MM.1S (cell line): Measurements from ENCODE around the gene RPL35.

Experiments
- DNase-seq: peaks from one replicate; pipeline ENCODE4 v3.0.0-alpha.2; 2015
- H2AFZ ChIP-seq: fragments of 300-600 bp; sonication (generic); 2 replicates; pipeline ENCODE4 v1.6.0; 2016; ENCODE audit warnings: antibody characterized with exemption, low read length
- H3F3A ChIP-seq: fragments of 300-600 bp; sonication (generic); 2 replicates; pipeline ENCODE4 v1.6.1; 2016; ENCODE audit warnings: mild to moderate bottlenecking, antibody characterized with exemption, low read length, moderate library complexity, mixed read lengths; ENCODE audit not compliant: insufficient read depth
- H3K27ac ChIP-seq: fragments of 300-600 bp; sonication (generic); 2 replicates; pipeline ENCODE4 v1.5.1; 2016; ENCODE audit warnings: mild to moderate bottlenecking, low read length
- H3K27me3 ChIP-seq: fragments of 300-600 bp; sonication (generic); replicated peaks from 2 replicates; pipeline ENCODE4 v1.6.0; 2016; ENCODE audit warnings: low read length; ENCODE audit not compliant: insufficient read depth
- H3K36me3 ChIP-seq: fragments of 300-600 bp; sonication (generic); replicated peaks from 2 replicates; pipeline ENCODE4 v1.6.1; 2016; ENCODE audit warnings: mild to moderate bottlenecking, low read length, mixed read lengths; ENCODE audit not compliant: insufficient read depth
- H3K4me1 ChIP-seq: fragments of 300-600 bp; sonication (generic); 2 replicates; pipeline ENCODE4 v1.6.1; 2016; ENCODE audit warnings: low read length, mixed read lengths
- H3K4me2 ChIP-seq: fragments of 300-600 bp; sonication (generic); 2 replicates; pipeline ENCODE4 v1.6.0; 2016; ENCODE audit warnings: low read depth, low read length
- H3K4me3 ChIP-seq: fragments of 300-600 bp; sonication (generic); 2 replicates; pipeline ENCODE4 v1.5.1; 2016; ENCODE audit warnings: low read length, mixed read lengths
- H3K79me2 ChIP-seq: fragments of 300-600 bp; sonication (generic); 2 replicates; pipeline ENCODE4 v1.6.1; 2016; ENCODE audit warnings: mixed run types, low read length, mixed read lengths
- H3K9ac ChIP-seq: fragments of 300-600 bp; sonication (generic); 2 replicates; pipeline ENCODE4 v1.6.1; 2016; ENCODE audit warnings: low read length, mixed read lengths
- H3K9me2 ChIP-seq: fragments of 300-600 bp; sonication (generic); replicated peaks from 2 replicates; pipeline ENCODE4 v1.6.1; 2016; ENCODE audit warnings: mild to moderate bottlenecking, low read length, mixed read lengths; ENCODE audit not compliant: insufficient read depth
- H3K9me3 ChIP-seq: fragments of 300-600 bp; sonication (generic); replicated peaks from 2 replicates; pipeline ENCODE4 v1.6.1; 2016; ENCODE audit warnings: mild to moderate bottlenecking, low read length, mixed read lengths; ENCODE audit not compliant: insufficient read depth
- H4K20me1 ChIP-seq: fragments of 300-600 bp; sonication (generic); 2 replicates; pipeline ENCODE4 v1.6.1; 2016; ENCODE audit warnings: mild to moderate bottlenecking, low read length, moderate library complexity, mixed read lengths; ENCODE audit not compliant: insufficient read depth
- EZH2 ChIP-seq: fragments of 300-600 bp; sonication (generic); optimal IDR thresholded peaks from 2 replicates; pipeline ENCODE3; 2017; ENCODE audit warnings: low read depth, mild to moderate bottlenecking, antibody characterized with exemption, low read length, mixed read lengths
- EZH2phosphoT487 ChIP-seq: fragments of 300-600 bp; sonication (generic); IDR thresholded peaks from 2 replicates; pipeline ENCODE4 v1.6.1; 2018; ENCODE audit warnings: antibody characterized with exemption, low read length
- TF ChIP-seq, protein P1 (sequence below): fragments of 300-600 bp; sonication (generic); IDR thresholded peaks from 2 replicates; pipeline ENCODE4 v1.5.1; 2016; ENCODE audit warnings: antibody characterized with exemption, low read length, mixed read lengths

RPL35 gene

GRCh38 chr9:124861342-124862229 is at the start of gene RPL35, which contains the start of gene ARPC5L:
Gene RPL35 (minus strand): TSS chr9:124861957. CDS start chr9:124861912, 45 bp downstream.
Gene ARPC5L (plus strand): TSS chr9:124862130. CDS start chr9:124869291, 7,161 bp downstream.
- Histone ChIP-seq H3K79me2 (peaks cover 37% of the 10 kb centered on the region), H3K9me2 (no peaks in the 10 kb centered on the region), H3F3A (peaks cover 54% of the 10 kb centered on the region), H2AFZ (peak within 1 kb of the TSS; percentile 69), H3K4me2 (peak within 1 kb of the TSS; percentile 92), H3K27me3 (no peaks in the 10 kb centered on the region), H3K4me1 (peaks cover 10% of the 10 kb centered on the region; the same call in 1 of the 2 replicates), H4K20me1 (peaks cover 43% of the 10 kb centered on the region), H3K27ac (peak within 1 kb of the TSS; percentile 80), H3K9ac (peak within 1 kb of the TSS; percentile 95), H3K9me3 (no peaks in the 10 kb centered on the region), H3K36me3 (peaks cover 20% of the 10 kb centered on the region), H3K4me3 (peak within 1 kb of the TSS; percentile 87)
- peak; percentile 96 for DNase-seq
- no peak for TF ChIP-seq EZH2
- no peak for TF ChIP-seq EZH2phosphoT487
- TF ChIP-seq, protein P1, sequence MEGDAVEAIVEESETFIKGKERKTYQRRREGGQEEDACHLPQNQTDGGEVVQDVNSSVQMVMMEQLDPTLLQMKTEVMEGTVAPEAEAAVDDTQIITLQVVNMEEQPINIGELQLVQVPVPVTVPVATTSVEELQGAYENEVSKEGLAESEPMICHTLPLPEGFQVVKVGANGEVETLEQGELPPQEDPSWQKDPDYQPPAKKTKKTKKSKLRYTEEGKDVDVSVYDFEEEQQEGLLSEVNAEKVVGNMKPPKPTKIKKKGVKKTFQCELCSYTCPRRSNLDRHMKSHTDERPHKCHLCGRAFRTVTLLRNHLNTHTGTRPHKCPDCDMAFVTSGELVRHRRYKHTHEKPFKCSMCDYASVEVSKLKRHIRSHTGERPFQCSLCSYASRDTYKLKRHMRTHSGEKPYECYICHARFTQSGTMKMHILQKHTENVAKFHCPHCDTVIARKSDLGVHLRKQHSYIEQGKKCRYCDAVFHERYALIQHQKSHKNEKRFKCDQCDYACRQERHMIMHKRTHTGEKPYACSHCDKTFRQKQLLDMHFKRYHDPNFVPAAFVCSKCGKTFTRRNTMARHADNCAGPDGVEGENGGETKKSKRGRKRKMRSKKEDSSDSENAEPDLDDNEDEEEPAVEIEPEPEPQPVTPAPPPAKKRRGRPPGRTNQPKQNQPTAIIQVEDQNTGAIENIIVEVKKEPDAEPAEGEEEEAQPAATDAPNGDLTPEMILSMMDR, result peak; percentile 37

GRCh38 chr9:124908098-124908497 is 46.3 kb upstream of the RPL35 start:
- Histone ChIP-seq H3K79me2 (no peaks in the 10 kb centered on the region), H3K27me3 (no peaks in the 10 kb centered on the region), H3K36me3 (no peaks in the 10 kb centered on the region), H2AFZ (no peak overlapping the region), H4K20me1 (no peaks in the 10 kb centered on the region), H3K4me3 (no peak overlapping the region), H3K9me3 (no peaks in the 10 kb centered on the region), H3K9ac (no peak overlapping the region), H3K9me2 (no peaks in the 10 kb centered on the region), H3K4me2 (no peak overlapping the region), H3K4me1 (no peaks in the 10 kb centered on the region), H3F3A (no peaks in the 10 kb centered on the region), H3K27ac (no peak overlapping the region)
- TF ChIP-seq, protein P1, result no peak
- TF ChIP-seq EZH2 (no peak), EZH2phosphoT487 (no peak)
- DNase-seq, result no peak

- Histone ChIP-seq H3K36me3 (no peaks in the 10 kb centered on the region), H3K4me1 (no peaks in the 10 kb centered on the region), H3K9ac (no peak overlapping the region), H3K9me2 (no peaks in the 10 kb centered on the region), H3K9me3 (no peaks in the 10 kb centered on the region), H3K79me2 (no peaks in the 10 kb centered on the region), H3K4me3 (no peak overlapping the region), H2AFZ (no peak overlapping the region), H3K27me3 (no peaks in the 10 kb centered on the region), H4K20me1 (no peaks in the 10 kb centered on the region), H3K4me2 (no peak overlapping the region), H3F3A (no peaks in the 10 kb centered on the region), H3K27ac (no peak overlapping the region)
- TF ChIP-seq EZH2phosphoT487 (no peak), EZH2 (no peak)
- TF ChIP-seq, protein P1, result no peak
- no peak for DNase-seq
These were observed 45.2 kb upstream of the RPL35 start for GRCh38 chr9:124906966-124907365.
